Measurements from ENCODE around the gene GALNT11. TPM values are rescaled to one million over a fixed set of nuclear protein-coding genes. Genes with fewer than 3 reads are reported as not detected.
"Not testable (repeated sequence)": the region's sequence is repeated elsewhere in the genome, so short reads cannot be mapped to it uniquely, and the experiment has no call there.

Gene GALNT11
- total RNA-seq, 1 donor = 45.3 TPM

GRCh38 chr7:152072421-152072820, 46.9 kb downstream of the GALNT11 start:
- no peak for TF ChIP-seq CTCF (IDR thresholded peaks at IDR 0.05; ENCODE audit: insufficient read depth, low read depth, low read length)
- no peak for DNase-seq (ENCODE audit: low read depth)
- H3K4me3 ChIP-seq (ENCODE audit: low read depth, low read length) = no peak overlapping the region

GRCh38 chr7:152073352-152073751, 47.9 kb downstream of the GALNT11 start:
- H3K4me3 ChIP-seq (ENCODE audit: low read depth, low read length) = no peak overlapping the region
- TF ChIP-seq CTCF (IDR thresholded peaks at IDR 0.05; ENCODE audit: insufficient read depth, low read depth, low read length) = no peak
- DNase-seq (ENCODE audit: low read depth) = no peak

- no peak overlapping the region for H3K4me3 ChIP-seq (ENCODE audit: low read depth, low read length)
- TF ChIP-seq CTCF (IDR thresholded peaks at IDR 0.05; ENCODE audit: insufficient read depth, low read depth, low read length) = no peak
- DNase-seq (ENCODE audit: low read depth) = no peak
Observed at GRCh38 chr7:152074673-152075072, 49.2 kb downstream of the GALNT11 start.

- not testable (repeated sequence) for DNase-seq (ENCODE audit: low read depth); H3K4me3 ChIP-seq (ENCODE audit: low read depth, low read length)
Observed at GRCh38 chr7:152075379-152075778, 49.9 kb downstream of the GALNT11 start.

GRCh38 chr7:152076324-152076821, 50.9 kb downstream of the GALNT11 start:
- peak; percentile 20 for DNase-seq (ENCODE audit: low read depth)
- no peak overlapping the region for H3K4me3 ChIP-seq (ENCODE audit: low read depth, low read length)
- TF ChIP-seq CTCF (IDR thresholded peaks at IDR 0.05; ENCODE audit: insufficient read depth, low read depth, low read length) = peak; percentile 56

GRCh38 chr7:152076940-152077933, 51.8 kb downstream of the GALNT11 start:
- no peak for TF ChIP-seq CTCF (IDR thresholded peaks at IDR 0.05; ENCODE audit: insufficient read depth, low read depth, low read length)
- no peak for DNase-seq (ENCODE audit: low read depth)
- no peak overlapping the region for H3K4me3 ChIP-seq (ENCODE audit: low read depth, low read length)

GRCh38 chr7:152078025-152078424, 52.6 kb downstream of the GALNT11 start:
- TF ChIP-seq CTCF (IDR thresholded peaks at IDR 0.05; ENCODE audit: insufficient read depth, low read depth, low read length) = no peak
- no peak for DNase-seq (ENCODE audit: low read depth)
- no peak overlapping the region for H3K4me3 ChIP-seq (ENCODE audit: low read depth, low read length)

Data from fibroblast of villous mesenchyme (primary cell).